ENCODE results near the gene SULT1C2.

DNA sequence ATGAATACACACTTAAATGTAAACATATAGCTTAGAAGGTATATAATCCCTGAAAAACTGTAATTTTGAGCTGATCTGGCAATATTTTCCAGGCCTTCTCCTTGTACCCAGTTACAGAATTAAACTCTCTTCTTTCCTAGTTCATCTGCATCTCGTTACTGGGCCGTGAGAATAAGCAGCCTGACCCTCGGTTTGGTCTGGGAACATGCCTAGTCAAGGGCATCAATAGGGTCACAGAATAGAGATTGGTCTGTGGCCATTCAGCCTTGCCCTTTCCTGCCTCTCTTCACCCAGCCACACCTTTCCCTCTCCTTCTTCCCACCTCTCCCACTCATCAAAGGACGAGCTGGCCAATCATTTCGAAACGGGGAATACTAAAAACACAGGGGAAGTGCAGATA is 27.3 kb downstream of the SULT1C2 start:
- TF ChIP-seq ZNF121 (CRISPR knock-in tag; conservative IDR thresholded peaks at IDR 0.05) (no peak), CBX8 (IDR thresholded peaks at IDR 0.05; ENCODE audit: borderline replicate concordance, extremely low read depth, low read depth, low read length, poor library complexity, severe bottlenecking) (no peak), BCL6 (CRISPR knock-in tag; IDR thresholded peaks at IDR 0.05) (no peak), CSDE1 (IDR thresholded peaks at IDR 0.05) (no peak), MYBL2 (IDR thresholded peaks at IDR 0.05; ENCODE audit: low read depth) (no peak), MYBL2 (CRISPR knock-in tag; IDR thresholded peaks at IDR 0.05; ENCODE audit: borderline replicate concordance) (no peak), ZNF143 (CRISPR knock-in tag; IDR thresholded peaks at IDR 0.05) (no peak), ZNF274 (IDR thresholded peaks at IDR 0.05; ENCODE audit: borderline replicate concordance, low read depth, low read length) (no peak), FOSL1 (tag; conservative IDR thresholded peaks at IDR 0.05) (no peak), MYNN (IDR thresholded peaks at IDR 0.05) (no peak), MYNN (CRISPR knock-in tag; IDR thresholded peaks at IDR 0.05) (no peak), KLF1 (tag; IDR thresholded peaks at IDR 0.05) (no peak), SMC3 (conservative IDR thresholded peaks at IDR 0.05; ENCODE audit: insufficient read depth, low read depth, low read length) (no peak), ATF3 (IDR thresholded peaks at IDR 0.05) (no peak), ATF3 (CRISPR knock-in tag; conservative IDR thresholded peaks at IDR 0.05) (no peak), ATF2 (CRISPR knock-in tag; IDR thresholded peaks at IDR 0.05) (no peak)
- TF ChIP-seq, protein P1, sequence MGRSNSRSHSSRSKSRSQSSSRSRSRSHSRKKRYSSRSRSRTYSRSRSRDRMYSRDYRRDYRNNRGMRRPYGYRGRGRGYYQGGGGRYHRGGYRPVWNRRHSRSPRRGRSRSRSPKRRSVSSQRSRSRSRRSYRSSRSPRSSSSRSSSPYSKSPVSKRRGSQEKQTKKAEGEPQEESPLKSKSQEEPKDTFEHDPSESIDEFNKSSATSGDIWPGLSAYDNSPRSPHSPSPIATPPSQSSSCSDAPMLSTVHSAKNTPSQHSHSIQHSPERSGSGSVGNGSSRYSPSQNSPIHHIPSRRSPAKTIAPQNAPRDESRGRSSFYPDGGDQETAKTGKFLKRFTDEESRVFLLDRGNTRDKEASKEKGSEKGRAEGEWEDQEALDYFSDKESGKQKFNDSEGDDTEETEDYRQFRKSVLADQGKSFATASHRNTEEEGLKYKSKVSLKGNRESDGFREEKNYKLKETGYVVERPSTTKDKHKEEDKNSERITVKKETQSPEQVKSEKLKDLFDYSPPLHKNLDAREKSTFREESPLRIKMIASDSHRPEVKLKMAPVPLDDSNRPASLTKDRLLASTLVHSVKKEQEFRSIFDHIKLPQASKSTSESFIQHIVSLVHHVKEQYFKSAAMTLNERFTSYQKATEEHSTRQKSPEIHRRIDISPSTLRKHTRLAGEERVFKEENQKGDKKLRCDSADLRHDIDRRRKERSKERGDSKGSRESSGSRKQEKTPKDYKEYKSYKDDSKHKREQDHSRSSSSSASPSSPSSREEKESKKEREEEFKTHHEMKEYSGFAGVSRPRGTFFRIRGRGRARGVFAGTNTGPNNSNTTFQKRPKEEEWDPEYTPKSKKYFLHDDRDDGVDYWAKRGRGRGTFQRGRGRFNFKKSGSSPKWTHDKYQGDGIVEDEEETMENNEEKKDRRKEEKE (IDR thresholded peaks at IDR 0.05; ENCODE audit: borderline replicate concordance in 1 of 2, control insufficient read depth in 1 of 2, low read depth in 2 of 2, low read length in 1 of 2) = no peak
